ENCODE measurements around the gene SLC34A3.

SLC34A3 gene

DNA sequence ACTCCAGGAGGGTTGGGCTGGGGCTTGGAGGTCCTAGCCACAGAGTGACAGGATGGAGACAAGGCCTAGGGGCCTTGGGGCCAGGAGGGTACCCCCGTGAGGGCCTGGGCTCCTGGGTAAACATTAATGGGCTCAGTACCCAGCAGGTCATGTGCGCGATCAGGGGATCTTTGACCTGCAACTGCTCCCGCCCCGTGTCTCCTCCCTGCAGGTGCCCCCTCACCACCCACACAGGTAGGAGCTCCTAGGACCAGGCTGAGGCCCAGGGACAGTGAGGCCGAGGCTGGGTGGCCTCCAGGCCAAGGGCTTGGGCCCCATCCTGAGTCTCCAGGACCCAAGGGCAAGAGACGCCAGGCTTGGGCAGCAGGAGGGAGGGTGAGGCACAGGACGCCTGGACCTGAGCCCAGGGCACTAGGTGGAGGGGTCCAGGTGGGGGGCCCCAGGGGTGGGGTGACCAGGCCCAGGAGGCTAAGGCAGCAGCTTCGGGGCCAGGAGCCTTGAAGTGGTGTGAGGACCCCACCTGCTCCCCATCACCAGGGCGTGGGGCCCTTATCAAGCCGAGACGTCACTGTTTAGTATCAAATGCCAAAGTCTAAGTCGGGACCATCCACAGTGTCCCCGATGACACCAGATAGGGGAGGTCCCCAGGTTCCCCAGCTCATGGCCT lies at the start of gene SLC34A3:
Gene SLC34A3 (plus strand): TSS at position 197 of the 667 bp plus-strand sequence. CDS start 802 bp downstream, outside the sequence.
- DNase-seq, result no peak

DNA sequence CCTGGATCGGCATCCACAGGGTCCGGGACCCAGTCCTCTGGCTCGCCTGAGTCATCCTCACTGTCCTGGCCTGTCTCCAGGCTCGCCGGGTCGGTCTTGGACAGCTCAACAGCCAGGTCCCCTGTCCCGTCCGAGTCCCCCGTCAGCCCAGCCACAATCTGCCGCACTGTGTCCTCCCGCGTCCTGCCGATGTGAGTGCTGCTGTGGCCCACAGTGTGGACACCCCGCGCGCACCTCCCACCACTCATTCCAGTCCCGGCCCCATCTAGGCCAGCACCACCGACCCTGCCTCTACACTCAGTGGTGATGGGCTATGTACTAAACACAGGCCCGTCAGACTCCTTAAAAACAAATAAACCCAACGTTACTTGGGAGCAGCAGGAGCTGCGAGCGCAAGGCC lies 49.0 kb upstream of the SLC34A3 start:
- DNase-seq, result no peak

DNA sequence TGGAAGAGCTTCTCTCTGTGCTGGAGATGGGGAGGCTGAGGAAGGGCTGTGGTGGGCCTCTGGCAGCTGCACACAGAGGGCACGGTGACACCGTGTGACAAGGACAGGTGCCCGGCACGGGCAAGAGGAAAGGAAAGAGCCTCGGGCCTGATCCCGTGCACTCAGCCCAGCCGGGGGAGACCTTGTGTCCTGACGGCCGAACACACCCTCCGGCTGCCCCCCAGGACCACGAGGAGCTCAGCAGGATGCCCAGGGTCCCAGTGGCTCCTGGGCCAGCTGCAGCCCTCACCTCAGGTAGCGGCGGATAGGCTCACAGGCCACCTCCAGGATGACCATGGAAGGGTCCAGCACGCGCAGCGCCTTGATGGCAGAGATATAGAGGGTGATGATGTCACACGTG lies 47.9 kb upstream of the SLC34A3 start:
- DNase-seq, result no peak

DNA sequence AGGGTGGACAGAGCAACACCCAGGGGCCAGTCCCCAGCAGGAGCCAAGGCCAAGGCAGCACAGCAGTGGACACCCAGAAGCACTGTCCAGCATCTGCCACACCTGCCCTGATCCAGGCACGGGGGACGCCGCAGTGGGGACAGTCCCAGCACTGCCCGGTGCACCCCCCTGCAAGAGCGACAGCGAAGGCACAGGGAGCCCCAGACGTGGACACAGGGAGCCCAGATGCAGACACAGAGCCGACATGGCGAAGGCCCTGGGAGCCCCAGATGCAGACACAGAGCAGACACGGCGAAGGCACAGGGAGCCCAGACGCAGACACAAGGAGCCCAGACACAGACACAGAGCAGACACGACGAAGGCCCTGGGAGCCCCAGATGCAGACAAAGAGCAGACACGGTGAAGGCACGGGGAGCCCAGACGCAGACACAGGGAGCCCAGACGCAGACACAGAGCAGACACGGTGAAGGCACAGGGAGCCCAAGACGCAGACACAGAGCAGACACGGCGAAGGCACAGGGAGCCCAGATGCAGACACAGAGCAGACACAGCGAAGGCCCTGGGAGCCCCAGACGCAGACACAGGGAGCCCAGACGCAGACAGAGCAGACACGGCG lies 46.6 kb upstream of the SLC34A3 start:
- DNase-seq, result no peak

DNA sequence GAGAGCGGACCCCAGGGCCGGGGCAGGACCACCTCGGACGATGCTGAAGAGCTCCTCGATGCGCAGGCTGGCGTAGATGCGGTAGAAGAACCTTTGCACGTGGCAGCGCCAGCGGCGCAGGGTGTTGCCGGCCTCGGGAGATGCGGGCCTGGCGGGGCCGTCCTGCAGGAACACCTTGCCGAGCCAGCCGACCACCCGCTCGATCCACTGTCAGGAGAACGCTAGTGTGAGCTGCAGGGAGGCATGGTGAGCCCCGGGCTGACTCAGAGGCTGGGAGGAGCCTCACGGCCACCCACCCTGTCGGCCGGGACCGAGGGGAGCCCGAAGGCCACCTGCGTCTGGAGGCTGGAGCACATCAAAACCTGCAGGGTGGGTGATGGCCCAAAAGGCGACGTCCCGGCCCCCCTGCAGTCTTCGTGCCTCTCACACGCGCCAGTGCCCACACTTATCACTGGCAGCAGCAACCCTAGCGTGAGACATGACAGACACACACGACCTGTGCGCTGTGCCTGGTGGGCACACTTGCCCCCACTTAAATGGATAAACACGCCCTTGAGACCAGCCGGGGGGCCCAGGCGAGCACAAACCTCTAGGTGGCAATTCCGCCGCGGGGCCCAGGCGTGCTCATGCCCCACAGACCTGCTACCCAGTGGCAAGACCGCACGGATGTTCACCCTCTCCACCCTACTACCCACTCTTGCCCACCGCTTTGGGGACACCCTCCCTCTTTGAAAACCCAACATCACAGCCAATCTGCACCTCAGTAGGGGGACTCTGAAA lies 45.6 kb upstream of the SLC34A3 start:
- DNase-seq, result no peak

DNA sequence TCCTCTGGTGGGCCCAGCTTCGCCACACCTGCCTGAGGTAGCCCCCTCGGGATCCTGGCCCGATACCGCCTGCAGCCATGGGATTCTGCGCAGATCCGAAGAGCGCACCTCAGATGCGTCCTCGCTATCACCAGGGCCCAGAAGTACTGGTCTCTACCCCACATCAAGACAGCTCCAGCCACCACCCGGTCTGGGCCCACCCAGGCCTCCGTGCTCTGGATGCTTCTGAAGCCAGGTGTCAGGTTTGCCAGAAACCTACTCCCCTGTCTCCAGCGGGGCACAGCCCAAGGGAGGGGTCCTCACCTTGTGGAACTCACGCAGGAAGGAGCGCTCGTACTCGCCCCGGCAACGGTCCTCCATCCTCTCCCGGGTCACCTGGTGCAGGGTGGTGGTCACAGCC lies 44.8 kb upstream of the SLC34A3 start:
- no peak for DNase-seq

DNA sequence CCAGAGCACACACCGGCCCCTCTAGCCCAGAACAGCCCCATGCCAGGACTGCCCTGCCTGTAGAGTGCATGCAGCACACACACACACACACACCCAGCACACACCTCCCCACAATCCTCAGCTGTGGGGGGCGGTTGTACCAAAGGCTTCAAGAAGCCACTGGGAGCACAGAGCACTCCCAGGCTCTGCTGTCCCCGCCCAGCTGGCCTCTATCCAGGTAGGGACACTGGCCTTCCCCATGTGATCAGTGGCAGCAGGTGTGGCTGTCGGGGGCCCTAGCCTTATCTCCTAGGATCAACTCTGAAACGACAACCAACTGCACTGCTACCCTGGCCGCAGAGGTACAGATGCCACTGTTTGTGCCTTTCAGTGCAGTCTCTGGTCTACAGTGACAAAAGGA lies 44.3 kb upstream of the SLC34A3 start:
- no peak for DNase-seq

DNA sequence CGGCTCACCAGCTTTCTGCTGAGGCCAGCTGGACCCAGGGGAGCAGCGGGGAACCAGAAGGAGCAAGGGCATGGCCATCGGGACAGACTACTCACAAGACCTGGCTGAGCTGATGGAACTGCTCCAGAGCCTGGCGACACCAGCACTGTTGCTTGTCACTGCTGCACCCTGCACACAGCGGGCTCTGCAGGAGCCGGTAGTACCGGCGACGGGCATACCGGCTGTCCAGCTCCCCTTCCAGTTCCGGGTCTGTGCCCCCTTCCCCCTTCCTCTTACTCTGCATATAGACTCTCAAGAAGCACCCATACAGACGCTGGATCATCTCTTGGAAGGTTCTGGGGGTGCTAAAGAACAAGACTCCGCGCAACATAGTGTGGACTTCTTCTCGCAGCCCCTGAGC lies 43.3 kb upstream of the SLC34A3 start:
- DNase-seq, result no peak

DNA sequence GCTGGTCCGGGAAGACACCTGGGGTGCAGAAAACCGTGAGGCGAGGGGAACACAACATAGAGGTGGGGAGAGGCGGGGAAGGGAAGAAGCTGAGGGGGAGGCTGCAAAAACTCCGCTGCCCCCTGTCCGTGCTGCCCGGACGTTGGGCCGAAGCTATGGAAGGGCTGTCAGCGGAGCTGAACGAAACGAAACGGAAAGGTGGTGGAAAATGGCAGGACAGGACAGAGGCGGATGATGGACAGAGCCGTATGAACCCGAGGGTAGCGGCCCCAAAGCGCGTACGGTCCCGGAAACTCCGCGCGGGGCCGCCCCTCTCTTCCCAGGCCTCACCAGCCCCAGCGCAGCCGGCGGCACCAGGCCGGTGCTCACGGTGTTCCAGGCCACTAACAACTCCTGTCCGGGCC lies 42.6 kb upstream of the SLC34A3 start:
- DNase-seq, result no peak

DNA sequence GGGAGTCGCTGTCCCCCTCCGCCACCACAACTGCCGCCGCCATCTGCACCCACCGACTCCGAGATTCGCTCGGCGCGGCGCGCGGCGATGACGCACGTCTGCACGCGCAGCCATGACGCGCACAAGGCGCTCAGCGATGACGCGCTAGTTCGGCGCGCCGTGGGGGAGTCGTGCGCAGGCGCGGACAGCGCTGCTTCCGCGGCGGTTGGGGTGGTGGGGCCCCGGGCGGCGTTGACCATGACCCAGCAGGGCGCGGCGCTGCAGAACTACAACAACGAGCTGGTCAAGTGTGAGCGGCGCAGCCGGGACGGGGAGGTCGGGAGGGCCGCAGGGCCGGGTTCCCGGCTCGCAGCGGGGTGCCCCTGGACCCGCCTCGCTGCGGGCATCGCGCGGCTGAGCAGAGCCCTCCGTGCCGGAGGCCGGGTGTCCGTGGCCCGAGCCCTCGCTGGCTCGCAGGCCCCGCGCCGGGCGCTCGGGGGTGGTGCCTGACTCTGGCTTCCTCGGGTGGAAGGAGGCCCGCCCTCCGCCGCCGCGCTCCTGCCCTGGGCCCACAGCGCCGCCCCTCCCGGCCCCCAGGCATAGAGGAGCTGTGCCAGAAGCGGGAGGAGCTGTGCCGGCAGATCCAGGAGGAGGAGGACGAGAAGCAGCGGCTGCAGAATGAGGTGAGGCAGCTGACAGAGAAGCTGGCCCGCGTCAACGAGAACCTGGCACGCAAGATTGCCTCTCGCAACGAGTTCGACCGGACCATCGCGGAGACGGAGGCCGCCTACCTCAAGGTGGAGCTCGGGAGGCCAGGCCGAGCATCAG lies 42.0 kb upstream of the SLC34A3 start, which contains the start of the genes ANAPC2 and SSNA1:
Gene ANAPC2 (minus strand): TSS at position 71 of the 807 bp plus-strand sequence. CDS start 28 bp downstream, at position 43.
Gene SSNA1 (plus strand): TSS at position 187 of the 807 bp plus-strand sequence. CDS start 51 bp downstream, at position 238.
- peak; percentile 83 for DNase-seq

DNA sequence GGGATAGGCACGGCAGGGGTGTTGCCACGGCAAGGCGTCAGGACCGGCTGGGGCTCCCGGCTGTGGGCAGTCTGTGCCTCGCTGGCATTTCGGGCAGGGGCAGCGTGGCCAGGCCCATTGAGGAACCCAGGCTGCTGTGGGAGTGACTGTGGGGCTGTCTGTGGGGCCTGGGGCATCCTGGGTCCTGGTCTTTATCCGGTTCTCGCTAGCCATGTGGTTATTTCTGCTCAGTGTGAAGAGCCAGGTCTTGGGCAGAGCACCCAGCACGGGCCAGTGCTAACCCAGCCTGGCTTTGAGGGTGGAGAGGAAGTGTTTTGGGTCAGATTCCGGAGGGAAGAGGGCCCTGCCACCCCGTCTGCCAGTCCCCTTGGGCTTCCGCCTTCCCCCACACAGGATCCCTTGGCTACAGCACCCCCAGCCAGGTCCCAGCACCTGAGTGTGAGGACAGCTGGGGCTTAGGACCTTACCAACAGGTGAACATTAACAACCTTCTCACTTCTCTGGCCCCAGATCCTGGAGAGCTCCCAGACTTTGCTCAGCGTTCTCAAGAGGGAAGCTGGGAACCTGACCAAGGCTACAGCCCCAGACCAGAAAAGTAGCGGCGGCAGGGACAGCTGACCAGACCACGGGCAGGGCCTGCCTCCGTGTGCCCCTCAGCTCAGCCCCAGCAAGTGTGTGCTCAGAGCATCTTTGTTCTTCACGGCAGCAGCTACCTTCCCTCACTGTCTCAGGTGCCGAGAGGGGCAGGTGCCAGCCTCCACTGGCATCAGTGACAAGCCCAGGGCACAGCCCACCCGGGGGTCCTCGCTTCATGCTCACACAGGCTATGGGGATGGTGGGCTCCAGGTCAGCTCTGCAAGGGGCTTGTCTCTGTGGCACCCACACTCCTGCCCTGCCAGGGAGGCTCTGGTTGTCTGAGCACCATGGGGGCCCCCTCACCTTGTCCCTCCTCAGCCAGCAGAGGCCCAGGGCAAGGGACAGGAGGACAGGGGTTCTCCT lies 41.1 kb upstream of the SLC34A3 start:
- no peak for DNase-seq

DNA sequence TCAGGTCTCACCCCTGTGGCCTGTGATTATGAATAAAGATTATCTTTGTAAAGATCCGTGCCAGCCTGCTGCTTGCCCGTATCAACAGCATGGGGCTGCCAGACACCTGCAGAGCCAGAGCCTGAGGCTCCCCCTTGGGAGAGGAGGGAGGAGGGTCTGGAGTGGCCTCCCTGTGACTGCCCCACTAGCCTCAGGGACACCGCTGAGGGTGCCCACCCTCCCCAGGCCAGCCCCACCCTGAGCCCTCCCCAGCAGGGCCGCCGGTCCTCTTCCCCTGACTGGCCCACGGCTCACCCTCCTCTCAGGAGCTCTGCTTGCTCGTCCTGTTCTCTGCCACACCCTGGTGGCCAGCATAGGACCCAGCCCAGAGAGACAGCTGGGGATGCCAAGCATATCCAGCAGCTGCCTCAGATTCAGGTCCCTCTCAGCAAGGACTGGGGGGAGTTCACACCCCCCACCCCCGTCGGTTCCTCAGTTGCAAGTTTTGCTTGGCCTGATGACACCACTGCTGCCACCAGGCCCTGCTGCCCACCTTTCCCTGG lies 40.3 kb upstream of the SLC34A3 start:
- no peak for DNase-seq

DNA sequence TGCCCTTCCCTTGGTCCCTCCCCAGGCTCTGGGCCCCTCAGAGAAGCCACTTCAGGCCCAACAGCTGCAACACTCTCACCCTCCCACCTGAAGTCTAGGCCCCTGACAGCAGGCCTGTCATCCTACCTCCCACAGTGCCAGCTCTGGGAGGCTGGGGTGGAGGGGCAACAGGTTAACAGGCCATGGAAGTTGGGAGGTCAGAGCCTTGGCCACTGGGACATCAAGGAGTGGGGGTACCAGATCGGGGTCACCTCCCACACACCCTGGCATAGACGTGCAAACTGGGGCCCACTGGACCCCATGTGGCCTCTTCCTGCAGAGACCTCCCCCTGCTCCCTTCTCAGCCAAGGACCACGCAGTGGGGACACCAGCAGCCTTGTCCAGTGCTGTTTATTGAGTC lies 39.5 kb upstream of the SLC34A3 start:
- DNase-seq, result no peak

DNA sequence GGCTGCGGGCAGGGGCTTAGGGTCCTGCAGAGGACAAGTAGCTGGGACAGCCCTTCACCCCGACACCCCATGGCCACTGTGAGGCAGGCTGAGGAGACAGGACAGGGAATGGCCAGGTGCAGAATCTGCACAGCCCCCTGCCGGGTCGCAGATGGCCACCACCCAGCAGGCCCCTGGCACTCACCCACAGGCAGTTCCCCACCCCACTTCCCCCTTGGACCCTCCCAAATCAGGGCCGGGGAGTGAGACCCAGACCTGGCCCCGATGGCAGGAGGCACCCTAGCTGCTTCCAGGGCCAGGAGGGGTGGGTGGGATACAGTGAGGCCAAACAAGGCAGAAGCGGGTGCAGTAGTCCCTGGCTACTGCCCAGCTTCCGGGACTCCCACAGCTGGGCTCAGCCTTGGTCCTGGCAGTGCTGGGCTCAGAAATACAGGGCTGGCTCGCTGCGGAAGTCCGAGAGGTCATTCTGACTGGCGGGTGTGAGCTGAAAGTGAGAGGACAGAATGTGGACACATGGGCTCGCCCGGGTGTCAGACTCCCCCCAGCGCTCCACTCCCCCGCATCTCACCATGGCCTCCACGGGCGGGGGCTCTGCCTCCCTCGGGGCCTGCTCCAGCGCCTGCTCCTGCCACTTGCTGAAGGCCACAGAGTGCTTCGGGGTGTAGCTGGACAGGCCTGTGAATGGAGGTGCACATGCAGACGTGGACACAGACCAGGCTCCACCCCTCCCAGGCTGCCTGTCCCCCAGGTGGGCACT lies 38.8 kb upstream of the SLC34A3 start:
- DNase-seq, result no peak

DNA sequence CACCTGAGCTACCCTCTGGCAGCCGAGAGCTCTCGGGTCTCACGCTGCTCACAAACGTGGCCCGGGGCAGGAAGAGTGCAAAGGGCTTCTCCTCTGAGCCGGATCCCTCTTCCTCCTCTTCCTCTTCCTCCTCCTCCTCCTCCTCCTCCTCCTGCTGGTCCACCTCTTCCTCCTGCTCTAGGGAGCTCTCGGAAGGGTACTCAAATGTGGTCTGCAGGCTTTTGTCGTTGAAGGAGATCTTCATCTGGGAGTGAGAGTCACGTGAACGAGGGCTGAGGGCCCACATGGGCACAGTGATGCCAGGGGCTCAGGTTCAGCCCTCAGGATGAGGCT lies 38.3 kb upstream of the SLC34A3 start:
- DNase-seq, result no peak

DNA sequence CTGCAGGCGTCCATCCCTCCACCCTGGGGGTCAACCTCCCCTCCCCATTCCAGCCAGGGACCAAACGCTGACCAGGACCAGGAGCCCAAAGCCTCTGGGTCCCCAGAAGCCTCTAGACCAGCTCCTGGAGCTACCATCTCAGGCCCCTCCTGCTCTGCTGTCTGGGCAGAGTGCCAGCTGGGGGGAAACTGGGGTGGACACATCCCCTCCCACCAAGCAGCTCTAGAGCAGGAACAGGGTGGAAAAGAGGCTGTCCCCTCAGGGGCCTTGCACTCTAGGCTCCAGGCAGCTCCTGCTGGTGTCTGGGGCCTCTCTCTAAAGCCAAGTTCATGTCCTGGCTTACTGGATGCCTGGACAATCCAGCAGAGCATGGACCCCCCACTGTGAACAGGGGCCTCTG lies 37.8 kb upstream of the SLC34A3 start:
- DNase-seq, result no peak

DNA sequence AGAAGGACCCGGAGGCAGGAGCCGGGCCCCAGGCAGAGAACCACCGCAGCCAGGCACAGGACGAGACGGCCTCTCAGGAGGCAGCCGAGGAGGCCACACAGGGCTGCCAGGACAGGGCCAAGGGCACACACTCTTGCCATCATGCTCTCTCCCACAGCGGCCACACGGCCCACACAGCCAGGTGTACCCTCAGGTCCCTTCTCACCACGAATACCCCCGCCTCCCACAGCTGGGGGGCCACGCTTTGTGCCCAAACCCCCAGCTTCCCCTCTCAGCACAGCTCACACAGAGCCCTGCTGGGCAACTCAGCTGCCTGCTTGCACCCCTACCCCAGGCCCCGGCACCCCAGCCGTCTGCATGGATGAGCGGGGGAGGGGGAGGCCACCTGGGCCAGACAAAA lies 36.9 kb upstream of the SLC34A3 start:
- no peak for DNase-seq

DNA sequence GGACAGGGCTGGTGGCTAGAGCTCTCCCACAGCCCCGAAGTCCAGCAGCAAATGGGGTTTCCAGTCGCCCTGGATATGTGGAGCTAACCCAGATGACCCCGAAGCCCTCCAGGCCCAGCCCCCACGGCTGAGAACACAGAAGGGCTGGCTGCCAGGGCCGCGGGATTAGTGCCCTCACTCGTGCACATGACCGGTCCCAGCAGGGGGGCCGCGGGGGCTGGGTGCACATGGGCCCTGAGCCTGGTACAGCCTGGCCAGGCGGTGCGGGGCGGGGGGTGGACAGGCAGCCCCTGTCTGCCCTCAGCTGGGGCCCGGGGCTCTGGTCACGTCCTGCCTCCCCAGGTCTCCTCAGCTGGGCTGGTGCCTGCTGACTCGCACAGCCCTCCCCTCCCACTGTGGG lies 36.3 kb upstream of the SLC34A3 start:
- DNase-seq, result no peak

DNA sequence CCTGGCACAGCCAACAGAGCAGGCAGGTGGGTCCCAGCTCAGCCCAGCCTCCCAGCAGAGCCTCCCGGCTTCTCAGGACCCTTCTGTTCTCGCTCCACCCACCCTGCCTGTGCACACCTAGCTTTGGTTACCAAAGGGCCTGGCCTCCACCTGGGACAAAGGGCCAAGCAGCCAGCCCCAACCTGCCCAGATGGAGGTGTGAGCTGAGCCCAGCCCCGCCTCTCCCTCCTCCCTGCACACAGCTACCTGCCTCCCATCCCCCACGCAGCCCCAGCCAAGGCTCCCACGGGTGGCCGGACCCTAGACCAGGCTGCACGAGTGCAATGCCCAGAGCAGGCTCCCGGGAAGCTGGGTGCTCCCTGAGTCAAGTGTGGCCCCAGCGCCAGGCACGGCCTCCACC lies 35.8 kb upstream of the SLC34A3 start:
- DNase-seq, result no peak

DNA sequence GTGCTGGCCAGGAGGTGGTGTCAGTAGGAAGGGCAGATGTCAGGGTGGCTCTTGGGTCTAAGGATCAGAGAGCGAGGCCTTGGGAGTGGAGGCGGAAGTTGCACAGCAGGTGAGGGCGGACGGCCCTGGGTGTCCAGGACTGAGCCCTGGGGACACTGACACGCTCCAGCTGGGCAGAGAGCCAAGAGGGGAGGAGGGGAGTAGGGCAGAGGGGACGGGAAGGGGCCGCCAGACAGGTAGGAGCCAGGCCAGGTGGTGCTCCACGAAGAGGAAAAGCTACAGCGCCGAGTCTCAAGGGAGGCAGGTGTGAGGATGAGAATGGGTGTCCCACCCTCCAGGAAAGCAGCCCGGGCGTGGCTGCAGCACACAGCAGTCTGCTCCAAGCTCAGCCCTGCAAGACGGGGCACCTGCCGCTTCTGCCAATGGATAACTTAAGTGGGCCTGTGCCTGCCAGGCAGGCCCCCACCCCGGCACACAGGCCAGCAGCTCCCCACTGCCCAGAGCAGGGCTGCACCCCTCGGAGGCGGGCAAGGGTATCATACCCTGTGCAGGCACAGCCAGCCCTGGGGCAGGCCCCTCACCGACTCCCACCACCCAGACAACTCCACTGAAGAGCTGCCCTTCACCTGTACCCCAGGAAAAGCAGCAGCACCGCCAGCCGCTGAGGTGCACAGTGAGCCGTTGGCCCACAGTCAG lies 35.0 kb upstream of the SLC34A3 start:
- no peak for DNase-seq
